A549 (cell line): Measurements from ENCODE around the gene SPTA1.

Experiments used
- CBX2 ChIP-seq: fragments of 200-600 bp; sonication (generic); IDR thresholded peaks from 2 replicates; pipeline ENCODE4 v1.6.1; 2016; ENCODE audit warnings: low read depth, mild to moderate bottlenecking, borderline replicate concordance
- CBX8 ChIP-seq: fragments of 200-600 bp; sonication (generic); IDR thresholded peaks from 2 replicates; pipeline ENCODE4 v1.6.1; 2016
- CHD2 ChIP-seq: fragments of 150-350 bp; IDR thresholded peaks from 2 replicates; pipeline ENCODE4 v1.6.1; 2014; ENCODE audit warnings: low read length; ENCODE audit not compliant: partially characterized antibody
- CTCF ChIP-seq: fragments of >200 bp; sonication (Bioruptor Twin); formaldehyde crosslinking; IDR thresholded peaks from 3 replicates; pipeline ENCODE4 v1.5.1; 2016
- EP300 ChIP-seq, 2 experiments: fragments of >200 bp; sonication (Bioruptor Twin); formaldehyde crosslinking; IDR thresholded peaks; 2 replicates in 1 of 2; 3 replicates in 1 of 2; pipeline ENCODE4 v1.6.1; 2016 to 2017
- HDAC2 ChIP-seq: fragments of 200-600 bp; sonication (generic); IDR thresholded peaks from 2 replicates; pipeline ENCODE4 v1.6.1; 2016
- JUNB ChIP-seq: fragments of >200 bp; sonication (Bioruptor Twin); formaldehyde crosslinking; IDR thresholded peaks from 2 replicates; pipeline ENCODE4 v1.6.1; 2016
- MAZ ChIP-seq: fragments of 150-350 bp; IDR thresholded peaks from 2 replicates; pipeline ENCODE4 v1.6.1; 2014; ENCODE audit warnings: antibody characterized with exemption, low read depth, low read length, borderline replicate concordance
- POLR2A ChIP-seq: IDR thresholded peaks from 2 replicates; pipeline ENCODE4 v1.6.1; 2012; ENCODE audit warnings: mild to moderate bottlenecking, low read length
- REST ChIP-seq: fragments of 200-600 bp; sonication (generic); IDR thresholded peaks from 2 replicates; pipeline ENCODE4 v1.6.1; 2016; ENCODE audit warnings: antibody characterized with exemption, mild to moderate bottlenecking, moderate library complexity
- ZC3H11A ChIP-seq: fragments of 450-650 bp; IDR thresholded peaks from 2 replicates; pipeline ENCODE4 v1.6.1; 2014; ENCODE audit warnings: antibody characterized with exemption, mild to moderate bottlenecking

GRCh38 chr1:158638904-158639303 is 47.6 kb downstream of the SPTA1 start:
- TF ChIP-seq EP300 (IDR thresholded peaks at IDR 0.05) (no peak), CTCF (no peak), REST (no peak), CBX8 (no peak), POLR2A (no peak), ZC3H11A (no peak), JUNB (no peak), CBX2 (no peak), HDAC2 (no peak), CHD2 (no peak), MAZ (no peak)
